DND-41 (cell line): Measurements from ENCODE around the gene GPR108.

ENCODE experiments used
- CTCF ChIP-seq: IDR thresholded peaks from 2 replicates; pipeline ENCODE4 v1.5.1; 2012; ENCODE audit warnings: borderline replicate concordance, low read length, moderate library complexity, mild to moderate bottlenecking; ENCODE audit not compliant: poor library complexity, severe bottlenecking; ENCODE audit errors: extremely low read depth
- EZH2 ChIP-seq: IDR thresholded peaks from 3 replicates; pipeline ENCODE4 v1.6.1; 2012; ENCODE audit warnings: borderline replicate concordance, low read depth, mild to moderate bottlenecking, moderate library complexity, low read length, inconsistent platforms; ENCODE audit not compliant: severe bottlenecking

DNA sequence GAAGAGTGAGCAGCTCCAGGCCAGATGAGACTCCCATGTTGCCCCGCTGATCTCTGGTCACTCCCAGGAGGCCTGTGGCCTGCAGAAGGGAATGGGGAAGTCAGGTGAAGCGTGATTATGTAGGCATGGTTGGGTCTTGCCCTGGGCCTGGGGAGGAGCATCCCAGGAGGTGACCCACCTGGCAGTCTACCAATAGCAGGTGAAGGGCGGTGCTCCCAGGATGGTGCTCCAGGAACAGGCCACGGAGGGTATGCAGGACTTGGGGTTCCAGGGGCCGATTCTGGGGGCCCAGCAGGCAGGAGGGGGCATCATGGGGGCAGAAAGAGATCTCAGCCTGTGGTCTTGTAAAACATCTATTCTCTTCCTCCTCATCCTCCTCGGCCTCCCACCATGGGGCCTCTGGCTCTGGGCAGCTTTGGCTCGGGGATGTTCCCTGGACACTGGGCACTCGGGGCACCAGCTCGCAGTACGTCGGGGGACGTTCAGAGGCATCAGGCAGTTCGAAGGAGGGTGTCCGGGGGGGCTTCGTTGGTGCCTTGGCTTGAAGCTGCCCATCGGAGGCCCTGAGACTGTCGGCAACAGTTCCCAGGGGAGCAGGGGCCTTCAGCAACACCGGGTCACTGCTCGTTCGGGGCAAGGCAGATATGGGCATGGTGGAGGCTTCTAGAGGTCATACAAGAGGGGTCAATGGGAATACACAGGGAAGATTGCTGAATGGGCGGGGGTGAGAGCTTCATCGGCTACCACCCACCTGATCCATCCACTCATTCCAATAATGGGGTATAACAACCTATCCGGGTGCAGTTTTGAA, 17.5 kb upstream of the GPR108 start:
- TF ChIP-seq CTCF (no peak), EZH2 (no peak)
